Measurements from ENCODE around the gene DZIP1L.

The DZIP1L gene

DNA sequence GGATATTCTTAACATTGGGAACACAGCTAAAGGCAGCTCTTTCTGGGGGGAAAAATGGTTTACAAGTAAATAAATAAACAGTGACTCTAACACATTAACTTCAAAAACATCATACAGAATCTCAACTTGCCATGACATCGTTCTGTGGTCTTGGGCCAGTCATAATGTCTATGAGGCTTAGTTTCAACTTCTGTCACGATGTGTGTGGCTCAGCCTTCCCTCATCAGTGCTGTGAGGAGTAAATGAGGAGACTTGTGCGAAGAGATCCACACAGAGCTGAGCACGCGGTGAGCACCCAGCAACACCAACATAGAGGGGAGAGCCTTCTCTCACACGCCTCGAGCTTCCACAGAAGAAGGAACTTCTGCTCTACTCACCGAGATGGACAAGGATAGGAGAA, 49.0 kb downstream of the DZIP1L start:
- Mint-ChIP-seq H3K9me3 (no peaks in the 10 kb centered on the region), H3K27me3 (peaks cover 15% of the 10 kb centered on the region), H3K27ac (peak overlapping the region; percentile 91), H3K4me3 (peak overlapping the region; percentile 28), H3K36me3 (ENCODE audit: low read depth) (no peaks in the 10 kb centered on the region), H3K4me1 (ENCODE audit: low read depth) (peaks cover 29% of the 10 kb centered on the region)

DNA sequence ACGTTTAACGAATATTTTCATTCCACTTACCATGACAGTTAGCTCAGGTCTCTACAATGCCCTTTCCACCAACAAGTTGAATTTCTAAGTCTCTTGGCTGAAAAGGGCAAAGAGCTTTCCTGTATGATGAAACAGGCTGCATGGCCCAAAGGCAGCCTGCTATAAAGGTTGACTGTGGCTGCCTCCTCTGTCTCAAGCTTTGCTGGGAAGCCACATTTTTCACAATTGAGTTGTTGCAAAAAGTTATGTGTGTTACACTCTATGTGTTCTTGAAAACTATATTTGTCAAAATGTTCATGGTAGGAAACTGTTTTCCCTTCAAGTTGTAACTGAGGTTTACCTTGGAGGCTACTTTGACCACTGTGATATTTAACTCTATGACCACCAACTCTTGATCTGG, 49.5 kb downstream of the DZIP1L start:
- peak overlapping the region; percentile 91 for H3K27ac Mint-ChIP-seq
- H3K27me3 Mint-ChIP-seq, result peaks cover 15% of the 10 kb centered on the region
- no peaks in the 10 kb centered on the region for H3K36me3 Mint-ChIP-seq (ENCODE audit: low read depth)
- H3K9me3 Mint-ChIP-seq, result no peaks in the 10 kb centered on the region
- peaks cover 32% of the 10 kb centered on the region for H3K4me1 Mint-ChIP-seq (ENCODE audit: low read depth)
- peak overlapping the region; percentile 28 for H3K4me3 Mint-ChIP-seq

DNA sequence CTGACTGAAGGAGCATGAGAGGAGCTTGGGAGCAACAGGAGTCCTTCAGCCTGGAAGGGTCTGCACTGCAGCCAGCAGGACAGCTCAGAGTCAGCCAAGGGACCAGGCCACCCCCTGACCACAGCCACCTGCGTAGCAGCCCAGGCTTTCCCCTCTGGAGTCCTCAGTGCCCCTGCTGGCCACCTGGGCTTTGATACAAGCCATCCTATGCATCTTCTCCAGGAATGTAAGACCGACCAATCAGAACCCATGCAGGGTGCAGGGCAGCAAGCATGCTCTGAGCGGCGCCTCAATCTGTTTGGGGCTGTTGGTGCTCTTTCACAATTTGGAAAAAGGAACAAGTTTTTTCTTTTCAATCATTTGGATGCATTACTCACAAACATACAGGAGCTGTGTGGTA, 52.0 kb downstream of the DZIP1L start:
- H3K4me3 Mint-ChIP-seq, result no peak overlapping the region
- no peaks in the 10 kb centered on the region for H3K36me3 Mint-ChIP-seq (ENCODE audit: low read depth)
- H3K4me1 Mint-ChIP-seq (ENCODE audit: low read depth), result peaks cover 32% of the 10 kb centered on the region
- H3K27ac Mint-ChIP-seq, result no peak overlapping the region
- H3K27me3 Mint-ChIP-seq, result peaks cover 4% of the 10 kb centered on the region
- no peaks in the 10 kb centered on the region for H3K9me3 Mint-ChIP-seq

DNA sequence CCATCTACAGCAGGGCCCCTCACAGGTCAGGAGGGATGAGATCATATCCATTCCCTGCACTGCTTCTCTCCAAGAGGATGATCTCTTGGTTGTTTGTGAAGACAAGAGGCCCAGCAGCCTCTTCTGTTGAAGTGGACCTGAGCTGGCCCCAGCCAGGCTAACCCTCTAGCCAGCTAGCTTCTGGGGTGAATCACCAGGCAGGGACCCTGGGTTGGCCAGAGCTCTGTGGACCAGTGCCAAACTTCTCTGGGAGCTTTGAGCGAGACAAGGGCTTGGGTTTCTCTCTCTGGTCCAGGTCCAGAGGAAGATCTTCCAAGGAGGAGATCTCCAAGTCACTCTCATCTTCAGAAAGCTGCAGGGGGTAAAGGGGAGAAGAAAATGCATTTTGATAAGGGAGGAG, 52.8 kb downstream of the DZIP1L start:
- H3K36me3 Mint-ChIP-seq (ENCODE audit: low read depth), result no peaks in the 10 kb centered on the region
- H3K9me3 Mint-ChIP-seq, result no peaks in the 10 kb centered on the region
- H3K4me1 Mint-ChIP-seq (ENCODE audit: low read depth), result peaks cover 32% of the 10 kb centered on the region
- H3K27ac Mint-ChIP-seq, result no peak overlapping the region
- H3K4me3 Mint-ChIP-seq, result no peak overlapping the region
- peaks cover 4% of the 10 kb centered on the region for H3K27me3 Mint-ChIP-seq

DNA sequence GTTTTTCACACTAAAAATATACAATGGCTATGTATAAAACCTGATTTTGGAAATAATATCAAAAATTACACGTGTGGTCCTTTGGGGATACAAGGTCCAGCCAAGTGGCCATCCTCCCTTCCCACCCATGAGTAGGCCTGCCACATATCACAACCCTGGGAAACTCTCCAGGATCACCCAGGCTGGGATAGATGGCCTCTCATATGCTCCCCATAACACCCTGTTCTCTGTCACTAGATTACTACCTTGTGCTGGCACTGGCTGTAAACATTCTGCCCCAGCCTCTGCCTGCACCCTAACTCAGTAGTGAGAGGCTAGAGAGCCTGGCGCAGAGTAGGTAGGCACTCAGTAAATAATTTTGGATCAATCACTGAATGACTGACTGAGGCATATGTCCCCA, 53.4 kb downstream of the DZIP1L start:
- no peaks in the 10 kb centered on the region for H3K9me3 Mint-ChIP-seq
- H3K4me3 Mint-ChIP-seq, result no peak overlapping the region

DNA sequence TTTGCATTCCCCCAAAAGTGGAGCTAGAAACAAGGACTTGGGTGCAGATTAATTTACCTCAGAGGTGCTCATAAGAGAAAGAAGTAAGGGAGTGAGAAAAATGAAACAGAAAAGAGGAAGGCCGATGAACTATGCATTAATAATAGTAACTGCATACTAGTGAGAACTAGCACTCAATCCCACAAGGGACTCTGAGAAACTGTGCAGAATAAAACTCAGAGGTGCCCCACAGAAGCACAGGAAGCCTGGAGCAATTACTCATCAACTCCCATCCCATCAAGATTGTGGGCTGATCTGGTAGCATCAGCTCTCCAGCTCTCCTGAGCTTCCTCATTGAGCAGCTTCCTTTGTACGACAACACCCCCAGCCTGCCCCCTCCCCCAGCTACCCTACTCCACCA, 54.6 kb downstream of the DZIP1L start:
- H3K36me3 Mint-ChIP-seq (ENCODE audit: low read depth), result no peaks in the 10 kb centered on the region
- no peaks in the 10 kb centered on the region for H3K9me3 Mint-ChIP-seq
- H3K27ac Mint-ChIP-seq, result no peak overlapping the region
- peaks cover 18% of the 10 kb centered on the region for H3K4me1 Mint-ChIP-seq (ENCODE audit: low read depth)
- peaks cover 10% of the 10 kb centered on the region for H3K27me3 Mint-ChIP-seq
- no peak overlapping the region for H3K4me3 Mint-ChIP-seq

More for the DNA sequence above, 53.4 kb downstream of the DZIP1L start:
- peaks cover 30% of the 10 kb centered on the region for H3K4me1 Mint-ChIP-seq (ENCODE audit: low read depth)
- H3K27me3 Mint-ChIP-seq, result peaks cover 4% of the 10 kb centered on the region
- no peaks in the 10 kb centered on the region for H3K36me3 Mint-ChIP-seq (ENCODE audit: low read depth)
- H3K27ac Mint-ChIP-seq, result no peak overlapping the region

DNA sequence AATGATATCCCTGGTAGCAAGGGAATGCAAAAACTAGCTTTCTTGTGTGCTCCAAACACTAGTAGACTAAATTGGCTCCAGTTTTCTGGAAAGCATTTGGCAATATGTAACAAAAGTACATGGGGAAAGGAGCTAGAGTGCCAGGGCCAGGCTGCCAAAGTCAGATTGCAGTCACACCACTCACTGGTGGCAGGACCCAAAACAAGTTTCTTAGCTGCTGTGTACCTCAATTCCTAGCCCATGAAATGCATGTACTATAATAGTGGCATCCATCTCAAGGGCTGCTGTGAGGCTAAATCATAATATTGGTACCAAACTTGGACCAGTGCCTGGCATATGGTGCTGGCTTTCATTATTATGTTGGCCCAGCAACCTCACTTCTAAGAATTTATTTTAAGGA, 56.1 kb downstream of the DZIP1L start:
- Mint-ChIP-seq H3K36me3 (ENCODE audit: low read depth) (no peaks in the 10 kb centered on the region), H3K27ac (no peak overlapping the region), H3K9me3 (no peaks in the 10 kb centered on the region), H3K4me1 (ENCODE audit: low read depth) (peaks cover 7% of the 10 kb centered on the region), H3K4me3 (no peak overlapping the region), H3K27me3 (peaks cover 19% of the 10 kb centered on the region)

DNA sequence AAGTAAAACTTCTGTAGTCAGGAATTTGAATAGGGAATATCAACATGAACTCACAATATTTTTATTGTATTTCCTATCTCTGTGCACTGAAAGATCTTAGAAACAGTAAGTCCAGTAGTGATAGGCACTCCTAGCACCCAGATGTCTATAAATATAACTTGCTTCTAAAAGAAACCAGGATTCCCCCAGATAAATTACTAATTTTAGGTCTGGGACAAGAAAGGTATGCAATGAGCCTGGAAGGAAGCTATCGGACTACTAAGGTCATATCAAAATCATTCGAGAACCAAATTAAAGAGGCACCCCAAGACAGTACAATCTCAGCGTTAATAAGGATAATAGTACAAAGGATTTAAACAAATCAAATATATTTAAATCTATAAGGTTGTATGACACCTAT, 58.0 kb downstream of the DZIP1L start:
- no peaks in the 10 kb centered on the region for H3K36me3 Mint-ChIP-seq (ENCODE audit: low read depth)
- no peak overlapping the region for H3K27ac Mint-ChIP-seq
- H3K9me3 Mint-ChIP-seq, result no peaks in the 10 kb centered on the region
- no peak overlapping the region for H3K4me3 Mint-ChIP-seq
- H3K4me1 Mint-ChIP-seq (ENCODE audit: low read depth), result peaks cover 7% of the 10 kb centered on the region
- peaks cover 34% of the 10 kb centered on the region for H3K27me3 Mint-ChIP-seq

DNA sequence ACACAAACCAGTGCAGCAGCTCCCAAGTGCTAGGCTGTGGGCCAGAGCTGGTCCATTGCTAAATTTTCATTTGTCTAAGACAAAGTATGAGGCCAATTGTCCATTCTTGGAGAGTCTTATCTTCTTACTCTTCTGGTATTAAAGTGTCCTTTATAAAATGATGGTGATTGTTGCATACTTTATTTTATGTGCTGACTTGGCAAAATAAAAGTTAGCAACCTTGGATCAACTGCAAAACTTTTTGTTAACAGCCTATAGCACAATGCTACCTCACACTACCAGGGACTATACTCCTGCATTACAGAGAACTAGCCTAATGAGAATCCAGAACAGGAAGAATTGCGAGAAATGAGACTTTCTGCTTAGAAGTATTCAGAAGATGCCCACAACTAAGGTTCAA, 61.4 kb downstream of the DZIP1L start:
- Mint-ChIP-seq H3K27ac (no peak overlapping the region), H3K36me3 (ENCODE audit: low read depth) (no peaks in the 10 kb centered on the region), H3K9me3 (no peaks in the 10 kb centered on the region), H3K4me1 (ENCODE audit: low read depth) (no peaks in the 10 kb centered on the region), H3K4me3 (no peak overlapping the region), H3K27me3 (peaks cover 35% of the 10 kb centered on the region)

DNA sequence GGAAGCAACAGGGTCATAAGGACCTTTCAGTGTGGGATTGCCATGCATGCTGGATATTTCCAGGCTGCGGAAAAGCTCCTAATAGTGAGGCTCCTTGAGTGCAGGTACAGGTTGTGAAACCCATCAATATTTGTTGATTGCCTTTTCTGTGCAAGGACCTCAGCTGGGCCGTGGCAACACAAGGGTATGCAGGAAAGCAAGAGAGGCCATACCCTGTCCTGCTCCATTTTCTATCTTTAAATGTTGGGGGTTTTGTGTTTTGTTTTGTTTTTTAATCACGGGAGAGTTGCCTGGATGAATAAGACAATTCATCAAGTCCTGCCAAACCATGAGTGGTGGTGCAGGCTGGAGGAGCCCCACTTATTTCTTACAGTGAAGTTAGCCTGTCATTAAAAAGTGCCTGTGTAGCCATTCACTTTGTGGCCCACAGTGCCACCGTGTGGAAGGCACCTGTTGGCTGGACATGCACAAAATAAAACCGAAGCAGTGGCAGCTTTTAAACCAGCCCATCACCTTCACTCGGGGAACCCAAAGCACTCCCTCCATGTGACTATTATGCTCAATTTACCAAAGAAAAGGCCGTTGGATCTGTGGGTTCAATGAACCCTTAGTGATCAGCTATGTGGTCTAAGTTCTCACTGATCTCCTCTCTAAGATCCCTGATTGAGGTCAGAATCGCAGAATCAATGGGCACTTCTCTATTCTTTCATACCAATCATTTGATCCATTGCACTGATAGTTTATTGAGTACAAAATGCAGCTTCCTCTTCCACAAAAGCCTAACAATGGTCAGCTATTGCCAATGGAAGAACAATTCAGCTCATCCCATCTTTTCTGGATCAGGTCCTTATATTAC, 63.2 kb downstream of the DZIP1L start:
- no peak overlapping the region for H3K4me3 Mint-ChIP-seq
- no peaks in the 10 kb centered on the region for H3K4me1 Mint-ChIP-seq (ENCODE audit: low read depth)
- H3K27me3 Mint-ChIP-seq, result peaks cover 36% of the 10 kb centered on the region
- no peaks in the 10 kb centered on the region for H3K36me3 Mint-ChIP-seq (ENCODE audit: low read depth)
- H3K27ac Mint-ChIP-seq, result no peak overlapping the region
- no peaks in the 10 kb centered on the region for H3K9me3 Mint-ChIP-seq

DNA sequence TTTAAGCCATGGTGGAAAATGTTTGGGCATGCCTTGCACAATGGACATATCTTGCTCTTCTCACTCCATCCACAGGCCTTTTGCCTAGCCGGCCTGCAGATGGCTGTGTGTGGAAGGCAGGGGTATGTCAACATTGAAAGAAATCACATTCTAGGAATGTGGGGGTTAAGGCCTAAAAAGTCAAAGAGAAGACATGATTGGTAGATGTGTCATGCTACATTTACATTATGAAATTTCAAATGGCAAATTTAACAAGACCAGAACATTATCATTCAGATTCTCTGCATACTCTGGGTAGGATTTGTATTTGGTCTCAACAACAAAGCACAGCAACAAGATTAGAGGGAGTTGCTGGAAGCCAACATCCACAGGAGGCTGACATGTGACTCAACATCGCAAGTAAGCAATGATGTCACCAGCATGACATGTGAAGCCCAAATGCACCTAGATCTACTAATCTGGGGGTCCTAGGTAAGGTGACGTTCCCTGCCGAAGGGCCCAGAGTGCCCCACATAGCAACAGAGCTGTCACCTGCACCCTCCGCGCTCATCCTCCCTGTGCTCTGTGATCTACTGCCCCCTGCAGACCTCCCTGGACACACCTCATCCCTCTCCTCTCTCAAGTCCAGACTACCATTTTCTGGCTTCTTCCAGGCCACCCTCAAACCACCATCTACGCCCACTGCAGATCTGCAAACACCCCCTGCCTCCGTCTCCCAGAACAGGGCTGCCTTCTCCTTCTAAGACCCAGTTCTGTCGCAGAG, 66.1 kb downstream of the DZIP1L start:
- Mint-ChIP-seq H3K27ac (no peak overlapping the region), H3K36me3 (ENCODE audit: low read depth) (no peaks in the 10 kb centered on the region), H3K27me3 (peaks cover 26% of the 10 kb centered on the region), H3K4me3 (no peak overlapping the region), H3K9me3 (no peaks in the 10 kb centered on the region), H3K4me1 (ENCODE audit: low read depth) (no peaks in the 10 kb centered on the region)

DNA sequence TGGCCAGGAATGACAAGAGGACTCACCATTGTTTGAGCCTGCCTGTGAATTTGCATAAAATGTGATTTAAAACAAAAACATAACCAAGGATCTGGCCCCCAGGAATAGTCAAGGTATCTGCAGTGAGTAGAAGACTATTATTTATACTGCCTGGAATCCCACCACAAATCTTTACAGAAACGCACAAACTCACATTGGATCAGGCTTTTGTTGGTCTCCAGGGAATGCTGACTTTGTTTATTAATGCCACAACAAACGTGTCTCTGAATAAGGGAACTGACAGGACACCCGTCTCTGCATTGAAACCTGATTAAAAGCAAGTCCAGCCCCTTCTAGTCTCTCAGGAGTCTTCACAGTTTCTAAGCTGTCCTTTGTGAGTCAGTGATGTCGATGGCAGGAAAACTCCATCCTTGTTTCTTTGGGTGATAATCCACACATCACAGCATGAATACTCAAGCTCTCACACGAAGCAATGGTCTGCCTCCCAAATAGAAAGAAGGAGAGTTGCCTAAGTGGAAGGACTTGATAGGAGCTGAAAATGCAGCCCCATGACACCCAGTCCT, 67.7 kb downstream of the DZIP1L start:
- Mint-ChIP-seq H3K27ac (no peak overlapping the region), H3K27me3 (peaks cover 17% of the 10 kb centered on the region), H3K4me3 (no peak overlapping the region), H3K9me3 (no peaks in the 10 kb centered on the region), H3K36me3 (ENCODE audit: low read depth) (no peaks in the 10 kb centered on the region), H3K4me1 (ENCODE audit: low read depth) (no peaks in the 10 kb centered on the region)

DNA sequence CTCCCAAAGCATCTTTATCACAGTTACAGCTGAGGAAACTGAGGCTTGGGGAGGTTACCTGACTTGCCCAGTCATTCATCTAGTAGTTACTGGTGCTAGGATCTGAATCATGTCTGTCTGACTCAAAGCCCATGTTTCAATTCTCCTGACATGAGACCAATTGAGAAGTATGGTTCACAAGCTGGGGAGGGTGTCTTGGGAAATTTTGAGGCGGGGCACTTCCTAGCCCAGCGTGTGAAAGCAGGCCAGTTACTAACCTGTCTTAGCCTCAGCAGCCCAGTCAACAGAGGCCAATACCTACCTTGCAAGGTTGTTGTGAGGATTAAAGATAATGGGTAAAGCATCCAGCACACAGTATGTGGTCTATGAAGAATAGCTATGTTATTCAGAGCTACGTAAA, 68.5 kb downstream of the DZIP1L start:
- Mint-ChIP-seq H3K27me3 (peaks cover 14% of the 10 kb centered on the region), H3K4me3 (no peak overlapping the region), H3K27ac (no peak overlapping the region), H3K9me3 (no peaks in the 10 kb centered on the region), H3K36me3 (ENCODE audit: low read depth) (no peaks in the 10 kb centered on the region), H3K4me1 (ENCODE audit: low read depth) (no peaks in the 10 kb centered on the region)

DNA sequence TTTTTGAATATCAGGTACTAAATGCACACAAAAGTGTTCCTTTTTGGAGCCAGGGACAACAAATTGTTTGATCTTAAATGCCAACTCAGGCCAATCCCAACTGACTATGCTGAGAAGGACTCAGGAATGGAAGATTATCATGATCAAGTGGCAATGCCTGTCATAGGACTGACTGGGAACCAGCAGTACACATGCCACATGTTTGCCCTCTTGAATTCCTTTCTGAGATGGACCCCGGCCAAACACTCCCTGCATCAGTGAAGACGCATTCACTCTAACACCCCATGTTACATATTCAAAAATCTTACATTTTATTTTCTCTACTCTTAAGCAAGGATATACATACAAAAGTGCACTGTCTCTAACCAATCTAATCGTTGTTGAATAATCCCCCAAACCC, 69.3 kb downstream of the DZIP1L start:
- no peaks in the 10 kb centered on the region for H3K4me1 Mint-ChIP-seq (ENCODE audit: low read depth)
- H3K27me3 Mint-ChIP-seq, result peaks cover 19% of the 10 kb centered on the region
- no peak overlapping the region for H3K4me3 Mint-ChIP-seq
- H3K9me3 Mint-ChIP-seq, result no peaks in the 10 kb centered on the region
- H3K36me3 Mint-ChIP-seq (ENCODE audit: low read depth), result no peaks in the 10 kb centered on the region
- H3K27ac Mint-ChIP-seq, result no peak overlapping the region

DNA sequence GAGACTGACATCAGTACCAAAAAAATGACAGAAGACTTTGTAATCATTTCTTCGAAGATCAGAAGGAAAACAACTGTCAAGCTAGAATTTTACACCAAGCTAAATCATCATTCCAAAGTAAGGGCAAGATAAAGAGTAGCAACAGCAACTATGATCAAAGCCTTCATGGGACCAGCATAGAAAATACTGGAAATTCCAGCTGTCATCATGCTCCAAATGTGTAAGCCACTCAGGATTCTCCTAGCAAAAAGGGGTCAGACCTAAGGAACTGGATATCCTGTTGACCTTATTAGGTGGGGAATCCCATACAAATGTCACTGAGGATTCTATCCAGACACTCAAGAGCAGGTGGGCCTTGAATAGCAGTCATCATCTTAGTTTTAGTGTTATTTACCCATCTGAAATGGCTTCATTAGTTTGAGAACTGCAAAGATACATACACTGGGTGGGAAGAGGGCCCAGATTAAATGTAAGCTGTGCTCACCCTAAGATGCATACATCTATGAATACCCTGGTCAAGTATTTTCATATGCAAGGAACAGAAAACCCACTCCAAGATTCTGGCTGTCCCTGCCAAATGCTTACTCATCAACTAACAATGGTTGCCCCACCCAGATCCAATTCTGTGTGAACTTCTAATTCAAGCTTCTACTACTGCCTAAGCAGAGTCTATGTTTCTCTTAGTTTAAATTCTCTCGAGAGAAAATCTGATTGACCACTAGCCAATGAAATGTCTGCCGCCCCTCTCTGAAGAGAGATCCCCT, 72.0 kb downstream of the DZIP1L start:
- Mint-ChIP-seq H3K36me3 (ENCODE audit: low read depth) (no peaks in the 10 kb centered on the region), H3K9me3 (no peaks in the 10 kb centered on the region), H3K27me3 (peaks cover 34% of the 10 kb centered on the region), H3K4me1 (ENCODE audit: low read depth) (no peaks in the 10 kb centered on the region), H3K27ac (no peak overlapping the region), H3K4me3 (no peak overlapping the region)
